SKM-1 (cell line): Measurements from ENCODE around the gene HES5.

Experiments
- DNase-seq: peaks from one replicate; lab custom pipeline; 2025; ENCODE audit not compliant: unreplicated experiment; lab: John Stamatoyannopoulos, UW

HES5 gene

DNA sequence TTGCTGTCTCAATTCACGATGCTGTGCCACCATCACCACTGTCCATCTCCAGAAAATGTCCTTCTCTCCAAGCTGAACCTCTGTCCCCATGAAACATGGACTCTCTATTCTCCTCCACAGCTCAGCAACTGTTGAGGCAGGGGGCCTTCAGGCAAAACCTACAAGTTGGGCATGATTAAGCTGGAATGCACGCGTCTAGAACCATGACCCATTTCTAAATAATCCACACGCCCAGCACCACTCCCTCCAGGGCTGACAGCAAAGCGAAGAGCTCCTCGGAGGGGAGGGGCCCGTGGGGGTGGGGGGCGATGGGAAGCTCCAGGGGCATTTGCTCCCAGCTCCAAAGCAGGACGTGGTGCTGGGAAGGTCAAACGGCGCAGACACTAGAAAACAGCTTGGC, 3.3 kb upstream of the HES5 start:
- no peak for DNase-seq

DNA sequence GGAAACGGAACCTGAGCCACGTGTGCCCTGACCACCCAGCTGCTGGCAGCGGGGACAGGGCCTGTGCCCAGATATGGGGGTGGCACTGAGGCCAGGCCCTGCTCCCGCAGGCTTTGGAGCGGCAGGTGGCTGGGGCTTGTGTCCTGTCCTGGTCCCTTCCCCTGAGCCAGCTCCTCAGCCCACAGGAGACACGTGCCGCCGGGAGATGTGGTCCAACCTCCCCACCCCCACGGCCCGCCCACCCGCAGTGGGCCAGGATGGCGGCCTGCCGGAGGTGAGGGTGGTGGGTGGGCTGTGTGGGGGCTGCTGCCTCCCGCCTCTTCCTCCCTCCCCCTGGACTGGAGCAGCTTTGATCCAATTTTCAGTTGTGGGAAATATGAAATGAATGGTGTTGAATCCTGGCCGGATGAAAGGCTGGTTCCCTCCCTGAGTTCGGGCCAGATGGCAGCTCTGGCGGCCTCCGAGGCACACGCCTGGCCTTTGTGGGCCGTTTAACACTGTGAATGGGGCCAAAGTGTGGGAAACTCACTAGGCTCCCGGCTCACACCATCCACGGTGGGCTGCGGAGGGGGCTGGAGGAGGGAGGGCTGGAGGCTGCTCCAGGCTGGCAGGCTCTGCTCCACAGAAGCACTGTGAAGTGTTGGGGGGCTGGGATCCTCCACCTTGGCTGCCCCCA, 2.6 kb upstream of the HES5 start:
- DNase-seq, result no peak

DNA sequence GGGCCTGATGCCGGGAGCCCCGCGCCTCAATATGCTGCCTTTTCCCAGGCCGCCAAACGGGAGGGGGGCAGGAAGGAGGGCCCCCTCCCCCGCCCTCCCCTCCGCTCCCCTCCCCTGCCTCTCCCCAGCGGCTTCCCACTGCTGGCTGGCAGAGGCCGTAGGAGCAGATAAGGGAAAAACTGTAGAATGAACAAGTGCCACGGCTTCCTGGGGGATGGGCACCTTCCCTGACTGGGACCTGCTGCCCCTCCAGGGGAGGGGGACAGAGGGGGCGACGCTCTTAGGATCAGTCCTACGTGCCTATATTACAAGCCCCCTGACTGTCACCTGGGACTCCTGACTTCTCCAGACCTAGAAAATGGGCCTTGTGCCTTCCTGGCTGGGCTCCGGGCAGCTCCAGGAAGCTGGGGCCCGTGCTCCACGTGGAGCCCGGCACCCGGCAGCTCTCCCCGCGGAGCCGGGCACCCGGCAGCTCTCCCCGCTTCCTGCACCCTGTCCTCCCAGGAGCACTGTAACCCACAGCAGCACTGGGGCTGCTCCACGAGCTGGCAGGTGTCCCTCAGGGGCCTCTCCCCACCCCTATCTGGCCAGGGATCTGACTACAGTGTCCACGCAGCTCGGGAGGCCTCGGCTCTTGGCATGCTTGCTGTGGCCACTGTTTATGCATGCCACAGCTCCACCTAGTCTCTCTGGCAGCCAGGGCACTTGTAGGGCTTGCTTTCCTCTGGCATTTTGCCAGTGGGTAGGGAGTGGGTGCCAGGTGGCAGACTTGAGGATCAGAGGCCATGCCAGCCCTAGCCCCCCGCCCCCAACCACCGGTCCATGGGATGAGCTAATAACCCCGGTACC, 674 bp upstream of the HES5 start:
- DNase-seq, result no peak

DNA sequence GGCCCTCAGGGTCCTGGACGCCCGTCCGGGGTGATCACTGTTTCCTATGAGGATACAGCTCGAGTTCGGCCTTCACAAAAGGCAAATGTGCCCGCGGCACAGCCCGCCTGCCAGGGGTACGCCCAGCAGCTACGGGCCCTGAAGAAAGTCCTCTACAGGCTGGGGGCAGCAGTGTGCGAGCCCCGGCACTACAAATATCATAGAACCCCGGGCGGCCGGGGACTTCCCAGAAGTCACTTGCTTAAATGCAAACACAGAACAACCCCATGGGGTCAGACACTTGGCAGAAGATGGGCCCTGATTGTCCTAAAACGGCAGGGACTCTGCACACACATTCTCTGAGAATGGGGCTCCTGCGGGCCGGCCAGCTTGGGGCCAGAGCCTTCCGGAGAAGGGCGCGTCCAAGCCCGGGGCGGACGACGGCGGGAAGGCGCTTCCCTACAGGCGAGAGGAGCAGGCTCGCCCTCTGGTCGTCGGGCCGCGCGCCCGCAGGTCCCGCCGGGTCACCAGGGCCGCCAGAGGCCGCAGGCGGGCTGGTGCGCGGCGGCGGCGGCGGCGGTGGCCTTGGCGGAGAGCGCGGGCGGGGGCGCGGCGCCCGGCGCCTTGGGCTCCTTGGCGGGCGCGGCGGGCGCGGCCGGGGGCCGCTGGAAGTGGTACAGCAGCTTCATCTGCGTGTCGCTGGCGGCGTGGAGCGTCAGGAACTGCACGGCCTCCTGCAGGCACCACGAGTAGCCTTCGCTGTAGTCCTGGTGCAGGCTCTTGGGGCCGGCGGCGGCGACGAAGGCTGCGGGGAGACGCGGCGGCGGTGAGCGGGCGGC, 888 bp downstream of the HES5 start:
- no peak for DNase-seq

DNA sequence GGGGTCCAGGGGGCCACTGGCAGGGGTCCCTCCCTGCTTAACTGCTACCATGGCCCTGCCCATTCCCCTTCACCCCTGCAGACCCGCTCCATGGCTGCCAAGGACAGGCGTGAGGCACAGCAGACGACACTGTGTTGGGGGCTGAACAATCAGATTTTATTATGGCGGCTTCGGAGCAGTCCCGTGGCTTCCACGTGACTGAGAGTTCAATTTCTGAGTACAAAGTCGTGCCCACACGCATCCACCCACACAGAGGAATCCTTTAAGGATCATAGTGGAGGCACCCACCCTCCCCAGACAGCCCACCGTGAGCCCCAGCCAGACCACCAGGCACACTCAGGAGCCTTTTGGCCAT, 1.5 kb downstream of the HES5 start:
- no peak for DNase-seq

DNA sequence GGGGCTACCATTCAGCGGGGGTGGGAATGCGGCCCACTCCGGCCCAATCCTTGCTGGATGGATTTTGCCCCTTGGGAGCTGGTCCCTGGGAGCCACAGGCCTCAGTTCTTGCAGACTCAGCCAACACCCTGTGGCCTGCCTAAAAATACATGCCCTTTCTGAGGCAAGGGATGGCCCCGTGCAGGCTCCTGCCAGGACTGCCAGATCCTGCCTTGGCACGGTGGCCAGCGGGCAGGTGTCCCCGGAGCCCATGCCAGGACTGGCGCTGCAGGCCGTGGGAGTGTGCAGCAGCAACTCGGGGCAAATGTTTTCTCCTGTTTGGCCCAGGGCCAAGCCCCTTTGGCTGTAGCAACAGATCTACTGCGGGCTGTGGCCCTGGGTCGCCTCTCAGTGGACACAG, 2.0 kb downstream of the HES5 start:
- DNase-seq, result no peak

DNA sequence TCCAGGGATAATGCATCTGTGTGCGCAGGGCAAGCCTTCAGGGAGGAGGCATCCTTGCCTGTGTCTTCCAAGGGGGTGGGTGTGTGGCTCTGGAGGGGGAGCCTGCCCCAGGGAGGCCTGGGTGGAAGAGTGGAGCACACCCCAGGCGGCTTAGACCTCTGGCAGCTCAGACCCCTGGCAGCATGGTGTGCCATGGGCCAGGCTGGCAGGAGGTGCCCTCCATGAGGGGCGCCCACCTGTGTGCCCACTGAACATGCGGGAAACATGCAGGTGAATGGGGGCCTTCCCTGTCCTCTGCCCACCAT, 2.6 kb downstream of the HES5 start:
- DNase-seq, result no peak

DNA sequence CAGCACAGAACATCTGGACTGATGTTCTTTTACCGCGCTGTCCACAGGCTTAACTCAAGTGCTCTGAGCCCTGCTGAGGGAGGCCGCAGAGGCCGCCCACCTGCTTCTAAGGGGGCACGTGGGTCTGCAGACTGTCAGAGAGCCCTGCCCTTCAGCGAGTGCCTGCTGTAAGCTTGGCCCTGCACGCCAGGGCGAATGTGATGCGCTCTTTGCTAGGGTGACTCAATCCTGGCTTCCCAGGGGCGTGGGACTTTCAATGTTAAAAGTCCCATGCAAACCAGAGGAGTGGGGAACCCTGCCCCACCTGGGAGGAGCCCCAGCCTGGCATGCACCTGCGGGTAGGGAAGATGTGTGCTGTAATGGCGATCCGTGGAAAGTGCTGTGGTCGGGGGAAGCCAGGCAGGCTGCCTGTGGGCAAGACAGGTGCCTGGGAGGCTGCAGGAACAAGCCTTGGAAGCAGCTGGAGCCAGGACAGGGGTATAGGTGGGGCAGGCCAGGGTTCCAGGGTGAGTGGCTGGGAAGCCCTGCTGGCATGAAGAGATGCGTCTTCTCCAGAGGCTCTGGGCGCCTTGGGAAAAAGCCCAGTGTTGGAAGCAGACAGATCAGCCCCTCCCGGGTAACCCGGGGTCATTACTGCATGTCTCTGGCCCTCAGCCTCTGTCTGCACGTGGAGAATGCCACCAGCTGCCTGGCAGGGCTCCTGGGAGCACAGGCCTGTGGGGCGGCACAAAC, 3.1 kb downstream of the HES5 start:
- no peak for DNase-seq

DNA sequence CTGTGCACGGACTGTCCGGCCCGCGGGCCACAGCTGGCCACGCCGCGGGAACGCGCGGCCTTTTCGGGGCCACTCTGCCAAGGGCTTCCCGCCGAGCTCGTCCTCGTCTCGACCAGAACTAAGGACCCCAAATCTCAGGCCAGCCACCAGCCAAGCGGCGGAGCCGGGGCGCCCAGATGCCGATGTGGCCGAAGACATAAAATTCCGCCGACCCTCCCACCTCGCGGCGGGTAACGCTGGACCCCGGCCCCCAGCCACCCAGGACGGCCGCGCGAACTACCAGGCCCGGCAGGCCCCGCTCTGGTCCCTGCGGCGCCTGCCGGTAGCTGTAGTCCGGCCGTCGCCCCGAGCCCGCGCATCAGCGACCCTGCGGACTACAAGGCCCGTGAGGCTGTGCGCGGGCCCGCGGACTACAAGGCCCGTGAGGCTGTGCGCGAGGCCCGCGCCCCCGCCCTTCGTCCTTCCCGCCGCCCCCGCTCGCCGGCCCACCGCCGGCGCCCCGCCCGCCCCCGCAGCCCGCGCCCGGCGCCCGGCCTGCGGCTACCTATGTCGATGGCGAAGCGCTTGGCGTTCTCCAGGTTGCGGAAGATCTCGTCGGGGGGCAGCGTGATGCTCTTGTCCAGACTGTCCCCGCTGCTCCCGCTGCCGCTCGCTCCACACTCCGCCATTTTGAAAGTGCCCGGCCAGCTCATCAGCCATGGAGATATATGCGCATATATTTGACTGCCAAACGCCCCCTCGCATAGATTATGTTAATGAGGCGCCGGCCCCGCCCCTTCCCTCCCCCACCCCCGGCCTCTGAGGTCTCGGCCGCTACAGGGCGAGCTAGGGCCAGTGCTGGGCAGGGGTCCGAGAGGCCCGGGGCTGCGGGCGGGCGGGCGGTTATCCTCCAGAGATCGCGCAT, 3.9 kb downstream of the HES5 start, which contains the start of gene PANK4:
Gene PANK4, minus strand, starts transcription at position 677 of the 904 bp plus-strand sequence. Its CDS starts 9 bp downstream, at position 668.
- DNase-seq, result peak; percentile 67

DNA sequence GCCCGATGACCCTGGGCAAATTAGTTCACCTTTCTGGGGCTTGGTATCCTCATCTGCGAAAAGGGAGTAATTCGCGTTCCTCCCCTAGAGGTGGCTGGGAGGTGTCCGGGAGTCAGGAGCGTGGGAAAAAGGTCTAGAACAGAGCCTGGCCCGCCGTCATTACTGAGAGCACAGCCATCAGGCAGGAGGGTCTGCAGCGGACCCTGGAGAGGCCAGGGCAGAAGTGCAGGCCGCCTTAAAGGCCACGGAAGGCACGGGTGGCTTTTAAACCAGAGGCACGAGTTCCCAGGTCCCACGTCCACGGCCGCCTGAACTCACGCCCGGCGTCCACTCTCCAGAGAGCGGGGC, 4.5 kb downstream of the HES5 start:
- DNase-seq, result no peak

DNA sequence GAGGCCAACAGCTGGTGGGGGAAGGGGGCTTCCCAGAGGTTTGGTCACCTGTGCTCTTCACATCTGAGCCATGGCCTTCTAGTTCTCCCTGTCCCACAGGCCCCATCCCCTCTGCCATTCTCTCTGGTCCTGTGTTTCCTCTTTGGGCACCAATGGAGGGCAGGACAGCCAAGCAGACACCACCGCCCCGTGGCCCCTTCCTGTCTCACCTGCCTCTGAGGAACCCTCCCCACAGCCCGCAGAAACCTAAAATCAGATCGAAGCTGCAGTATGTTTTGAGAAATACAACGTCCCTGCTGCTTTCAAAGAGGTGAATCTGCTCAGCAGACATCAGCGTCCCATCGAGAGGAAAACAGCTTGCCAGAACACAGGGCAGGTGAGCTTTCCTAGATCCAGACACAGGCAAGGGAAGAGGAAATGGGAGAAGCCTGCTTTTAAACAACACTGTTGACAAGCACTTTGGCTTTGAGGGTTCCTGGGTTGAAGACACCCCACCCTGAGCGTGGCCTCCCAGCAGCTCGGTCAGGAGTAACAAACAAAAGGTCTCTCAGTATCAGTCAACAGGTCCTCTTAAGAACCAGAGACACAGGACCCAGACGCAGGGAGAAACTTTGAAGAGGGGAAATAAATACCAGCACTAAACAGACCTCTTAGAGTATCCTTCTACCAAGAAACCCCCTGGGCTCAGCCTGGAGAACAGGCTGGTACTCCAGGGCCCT, 6.0 kb downstream of the HES5 start:
- DNase-seq, result no peak

DNA sequence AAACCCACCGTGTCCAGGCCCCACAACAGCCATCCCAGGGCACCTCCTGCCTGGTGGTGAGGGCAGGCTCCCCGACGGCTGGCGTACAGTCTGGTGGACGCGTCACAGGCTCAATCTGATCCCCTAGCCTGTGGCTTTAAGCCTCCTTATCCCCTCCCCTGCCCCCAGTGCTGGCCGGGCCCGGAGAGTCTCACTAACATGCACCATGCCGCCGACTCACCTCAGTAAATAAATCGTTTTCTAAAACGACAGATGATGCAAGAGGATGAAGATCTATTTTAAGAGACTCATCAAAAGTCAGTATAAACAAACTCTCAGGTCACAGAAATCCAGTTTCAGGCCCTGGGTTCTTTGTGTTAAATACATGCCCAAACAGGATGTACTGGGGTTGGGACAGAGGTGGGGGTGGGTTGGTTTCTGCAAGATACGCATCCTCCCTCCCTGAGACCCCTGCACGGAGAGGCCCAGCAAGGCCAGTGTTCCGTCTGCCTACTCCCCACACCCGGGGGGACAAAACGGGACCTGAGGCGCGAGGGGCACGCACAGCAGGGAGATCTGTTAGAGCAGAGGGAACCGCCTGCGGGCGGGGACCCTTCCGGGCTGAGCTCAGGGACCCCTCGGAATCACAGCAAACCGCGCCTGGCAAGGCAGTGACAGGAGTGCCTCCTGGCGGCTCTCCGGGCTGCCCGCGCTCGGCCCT, 6.7 kb downstream of the HES5 start:
- DNase-seq, result no peak

DNA sequence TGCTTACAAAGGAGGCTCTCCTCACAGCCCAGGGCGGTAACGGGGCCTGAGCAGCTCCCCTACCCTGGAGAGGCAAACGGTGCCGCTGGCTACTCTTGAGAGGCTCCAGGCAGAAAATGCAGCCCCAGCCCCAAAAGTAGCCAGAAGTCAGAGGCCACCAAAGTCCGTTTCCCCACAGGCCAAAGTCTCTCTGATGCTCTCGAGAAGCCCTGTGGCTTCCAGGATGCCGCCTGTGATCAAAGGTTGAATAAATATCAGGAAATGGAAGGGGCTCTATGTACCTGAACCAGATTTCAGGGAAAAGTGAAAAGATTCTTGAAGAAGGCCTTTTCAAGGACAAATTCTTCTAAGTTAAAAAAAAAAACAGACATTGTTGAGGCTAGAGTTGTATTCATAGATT, 7.8 kb downstream of the HES5 start:
- DNase-seq, result no peak

DNA sequence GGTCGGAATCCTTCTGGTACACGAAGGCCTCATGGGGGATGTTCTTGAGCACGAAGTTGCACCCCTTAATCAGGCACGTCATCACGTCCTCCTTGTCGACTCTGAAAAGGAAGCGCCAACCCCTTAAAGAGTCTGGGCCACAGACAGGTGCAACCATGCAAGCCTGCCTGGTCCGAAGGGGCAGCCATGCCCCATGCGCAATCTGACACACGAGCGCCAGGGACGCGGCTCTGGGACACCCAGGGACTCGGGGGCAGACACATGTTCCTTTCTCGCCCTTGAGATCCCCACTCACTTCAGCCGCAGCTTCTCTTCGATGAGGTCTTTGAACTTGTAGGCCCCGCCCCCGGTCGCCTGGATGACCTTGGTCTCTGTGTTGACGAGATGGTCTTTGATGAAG, 9.3 kb downstream of the HES5 start:
- no peak for DNase-seq

DNA sequence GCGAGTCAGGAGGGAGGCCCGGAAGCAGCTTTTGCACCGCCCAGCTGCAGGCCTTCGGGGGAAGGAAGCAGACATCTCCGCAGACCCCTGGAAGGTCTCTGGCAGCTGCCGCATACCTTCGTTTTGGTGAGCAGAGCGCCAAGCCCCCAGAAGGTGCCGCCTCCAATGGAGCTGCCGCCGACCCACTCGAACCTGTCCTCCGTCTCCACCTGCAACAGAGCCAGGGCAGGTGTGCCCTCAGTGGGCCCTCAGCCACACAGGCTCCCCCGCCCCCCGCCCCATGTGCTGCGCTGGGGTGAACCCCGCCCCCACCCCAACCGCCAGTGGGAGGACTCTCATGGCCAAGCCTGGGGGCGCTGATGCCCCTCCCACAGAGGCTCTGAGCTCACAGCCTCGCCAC, 9.9 kb downstream of the HES5 start:
- no peak for DNase-seq

DNA sequence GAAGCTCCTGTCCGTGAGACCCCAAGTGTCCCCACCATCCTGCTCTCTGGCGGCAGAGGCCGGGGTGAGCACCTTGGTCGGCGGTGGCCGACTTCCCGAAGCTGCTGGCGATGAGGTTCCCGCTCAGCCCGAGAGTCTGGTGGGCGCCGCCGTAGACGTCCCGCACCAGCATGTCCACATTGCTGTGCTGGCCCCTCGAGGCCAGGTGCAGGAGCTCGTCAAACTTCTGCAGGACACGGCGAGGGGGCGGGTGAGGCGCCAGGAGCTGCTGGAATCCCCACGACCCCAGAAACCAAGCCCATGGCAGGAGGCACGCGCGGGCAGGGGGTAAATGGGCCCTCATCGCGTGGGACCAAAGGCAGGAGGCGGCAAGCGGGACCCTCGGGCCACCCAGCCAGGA, 10.3 kb downstream of the HES5 start:
- no peak for DNase-seq

DNA sequence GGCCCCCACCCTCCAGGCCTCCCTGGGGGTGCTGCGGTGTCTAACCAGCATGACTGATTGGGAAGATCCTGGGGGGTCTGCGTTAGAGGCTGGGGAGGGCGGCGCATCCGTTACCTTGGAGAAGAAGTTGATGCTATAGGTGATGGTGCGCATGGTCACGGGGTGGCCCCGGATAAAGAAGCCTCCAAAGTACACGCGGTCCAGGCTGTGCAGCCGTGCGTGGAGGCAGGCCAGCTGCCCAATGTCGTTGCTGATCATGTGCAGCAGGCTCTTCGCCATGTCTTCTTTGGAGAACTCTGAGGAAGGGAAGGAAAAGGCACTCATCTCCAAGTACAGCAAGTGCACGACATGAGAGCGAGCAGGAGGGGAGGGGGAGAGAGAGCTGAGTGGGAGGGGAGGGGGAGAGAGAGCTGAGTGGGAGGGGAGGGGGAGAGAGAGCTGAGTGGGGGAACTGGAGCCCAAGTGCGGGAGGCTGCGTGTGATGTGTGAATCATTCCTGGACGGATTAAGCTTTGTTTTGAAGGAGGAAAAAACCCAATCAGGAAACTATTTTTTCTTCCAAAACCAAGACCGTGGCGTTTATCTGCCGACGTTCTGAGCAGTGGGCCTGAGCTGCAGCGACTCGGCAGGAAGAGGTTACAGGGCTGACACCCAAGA, 10.9 kb downstream of the HES5 start:
- DNase-seq, result no peak

DNA sequence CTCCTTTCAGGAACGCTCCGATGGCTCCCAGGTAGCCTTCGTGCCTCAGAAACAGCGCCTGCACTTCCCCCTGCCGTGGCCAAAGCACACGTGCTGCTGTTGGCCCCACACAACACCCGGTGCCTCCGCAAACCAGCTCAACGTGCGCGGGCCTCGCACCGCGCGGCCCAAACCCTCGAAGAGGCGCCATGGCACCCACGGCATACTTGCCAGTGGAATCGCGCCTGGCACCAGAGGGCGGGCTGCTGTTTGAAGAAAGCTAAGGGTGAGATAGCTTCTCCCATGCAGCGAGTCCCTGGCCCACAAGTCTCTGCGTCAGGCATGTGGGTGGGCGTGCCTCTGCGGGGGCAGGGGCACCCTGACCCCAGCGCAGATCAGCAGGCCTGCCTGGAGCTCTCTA, 11.5 kb downstream of the HES5 start:
- DNase-seq, result no peak

DNA sequence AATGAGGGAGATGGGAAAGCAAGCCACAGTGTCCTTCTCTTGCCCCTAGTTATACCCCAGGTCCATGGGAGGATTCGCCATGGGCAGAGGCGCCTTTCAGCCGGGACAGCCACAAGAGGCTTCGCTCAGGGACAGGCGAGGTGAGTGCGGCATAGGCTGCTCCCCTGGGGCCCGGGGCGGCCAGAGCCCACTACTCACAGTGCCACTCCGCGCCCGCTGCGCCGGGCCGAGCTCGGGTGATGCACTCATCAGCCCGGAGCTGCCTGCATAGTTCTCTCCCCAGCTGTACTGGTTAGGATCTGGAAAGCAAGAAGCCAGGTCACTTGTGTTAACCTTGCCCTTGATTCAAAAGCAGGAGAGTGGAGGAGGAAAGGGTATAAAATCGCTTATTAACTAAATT, 12.1 kb downstream of the HES5 start:
- no peak for DNase-seq
